ENCODE data around the gene BRINP1. TPM values are rescaled to one million over a fixed set of nuclear protein-coding genes. Genes with fewer than 3 reads are reported as not detected.

The BRINP1 gene
- total and polyA plus RNA-seq, 2 of the 8 experiments (the other 6 are each of a cell fraction or from before 2014, with no cell fraction given): 19.5 to 20.5 TPM

- TF ChIP-seq RBBP5 (IDR thresholded peaks at IDR 0.05; ENCODE audit: borderline replicate concordance, low read depth, low read length) (peak; percentile 97; the same call in 1 of the 2 replicates), SAP30 (IDR thresholded peaks at IDR 0.05; ENCODE audit: insufficient read depth, insufficient replicate concordance, low read length) (no peak), KDM1A (IDR thresholded peaks at IDR 0.05; ENCODE audit: borderline replicate concordance, low read length) (no peak), SP1 (IDR thresholded peaks at IDR 0.05; ENCODE audit: low read depth, low read length) (no peak), ASH2L (IDR thresholded peaks at IDR 0.05; ENCODE audit: low read length) (peak; percentile 95), KDM5A (IDR thresholded peaks at IDR 0.05; ENCODE audit: low read length) (no peak), TBP (IDR thresholded peaks at IDR 0.05; ENCODE audit: low read depth, low read length) (no peak; the same call in 1 of the 2 replicates), POLR2AphosphoS5 (IDR thresholded peaks at IDR 0.05; ENCODE audit: low read depth, low read length) (no peak; the same call in 1 of the 2 replicates), EGR1 (IDR thresholded peaks at IDR 0.05; ENCODE audit: borderline replicate concordance, low read depth, low read length) (0 out of 2 replicates have a peak, but pooled peaks have one; percentile 33), RFX5 (IDR thresholded peaks at IDR 0.05; ENCODE audit: borderline replicate concordance, low read depth, low read length) (no peak), TAF1 (IDR thresholded peaks at IDR 0.05; ENCODE audit: low read depth, low read length) (no peak), NRF1 (IDR thresholded peaks at IDR 0.05; ENCODE audit: low read depth, low read length) (no peak)
Measured at GRCh38 chr9:119368681-119369581, at the start of gene BRINP1 (continued).
